ENCODE results near the gene TSPEAR. TPM values are rescaled to one million over a fixed set of nuclear protein-coding genes. Genes with fewer than 3 reads are reported as not detected.

Gene TSPEAR
- total and polyA plus RNA-seq, 2 donors (not counting 1 experiment from before 2014, with no cell fraction given) = not detected

GRCh38 chr21:44702111-44702972 is 9.0 kb downstream of the TSPEAR start:
- ATAC-seq (ENCODE audit: low read depth) = no peak
- Mint-ChIP-seq H3K4me3 (no peak overlapping the region), H3K27me3 (peaks cover 62% of the 10 kb centered on the region), H3K9me3 (ENCODE audit: insufficient read depth) (peaks cover 4% of the 10 kb centered on the region), H3K27ac (no peak overlapping the region), H3K4me1 (no peaks in the 10 kb centered on the region)
- H3K4me2 ChIP-seq (replicated peaks; ENCODE audit: low read depth, low read length, poor library complexity, severe bottlenecking) = no peak overlapping the region
- no peaks in the 10 kb centered on the region for H4K20me1 ChIP-seq (ENCODE audit: control insufficient read depth, insufficient read depth, low read length, poor library complexity, severe bottlenecking)
- WGBS (ENCODE audit: insufficient coverage) = 76% methylated on average over 20 of the region's 22 CpGs
- H3K27me3 ChIP-seq (replicated peaks in 1 of 4; ENCODE audit: control extremely low read depth in 1 of 4, control insufficient read depth in 3 of 4, insufficient read depth in 4 of 4, low read length in 3 of 4) = peaks cover 0 to 74% (median 26%) of the 10 kb centered on the region in 4 experiments
- no peak overlapping the region for H3K9ac ChIP-seq (ENCODE audit: low read length)
- no peak for DNase-seq
- peaks cover 0 to 34% (median 7%) of the 10 kb centered on the region in 3 donors for H3K9me3 ChIP-seq (ENCODE audit: control extremely low read depth in 1 of 3, control insufficient read depth in 2 of 3, insufficient read depth in 1 of 3, low read length in 2 of 3)
- no peak overlapping the region for H3K4me3 ChIP-seq (ENCODE audit: control extremely low read depth in 1 of 5, extremely low read depth in 1 of 5, insufficient read depth in 1 of 5, low read depth in 2 of 5, low read length in 4 of 5)
- H3K27ac ChIP-seq (ENCODE audit: low read length in 2 of 2) = no peak overlapping the region
- no peaks in the 10 kb centered on the region for H3K4me1 ChIP-seq (ENCODE audit: control insufficient read depth in 2 of 2, insufficient read depth in 2 of 2, low read length in 2 of 2)
- intact Hi-C loops (cut with micrococcal nuclease) = no loop called here
- H2AFZ ChIP-seq (ENCODE audit: insufficient read depth, low read depth, low read length, poor library complexity, severe bottlenecking) = no peak overlapping the region
- H3K79me2 ChIP-seq (ENCODE audit: control insufficient read depth, insufficient read depth, low read length) = no peaks in the 10 kb centered on the region
- ChIA-PET POLR2A (no interaction called here), CTCF (no interaction called here)
- no peaks in the 10 kb centered on the region for H3K36me3 ChIP-seq (replicated peaks in 1 of 2; ENCODE audit: control extremely low read depth in 1 of 2, control insufficient read depth in 1 of 2, extremely low read depth in 1 of 2, insufficient read depth in 2 of 2, low read length in 1 of 2)
- TF ChIP-seq CTCF (IDR thresholded peaks at IDR 0.05) = no peak
- no peak for TF ChIP-seq EZH2 (IDR thresholded peaks at IDR 0.05; ENCODE audit: borderline replicate concordance, insufficient read depth, low read depth, low read length, poor library complexity, severe bottlenecking)

- Histone ChIP-seq H3K9ac (ENCODE audit: low read length) (no peak overlapping the region), H3K36me3 (replicated peaks in 1 of 2; ENCODE audit: control extremely low read depth in 1 of 2, control insufficient read depth in 1 of 2, extremely low read depth in 1 of 2, insufficient read depth in 2 of 2, low read length in 1 of 2) (no peaks in the 10 kb centered on the region), H3K4me3 (ENCODE audit: control extremely low read depth in 1 of 5, extremely low read depth in 1 of 5, insufficient read depth in 1 of 5, low read depth in 2 of 5, low read length in 4 of 5) (no peak overlapping the region), H2AFZ (ENCODE audit: insufficient read depth, low read depth, low read length, poor library complexity, severe bottlenecking) (no peak overlapping the region), H3K9me3 (ENCODE audit: control extremely low read depth in 1 of 3, control insufficient read depth in 2 of 3, insufficient read depth in 1 of 3, low read length in 2 of 3) (peaks cover 0 to 29% (median 7%) of the 10 kb centered on the region in 3 donors), H3K27me3 (replicated peaks in 1 of 4; ENCODE audit: control extremely low read depth in 1 of 4, control insufficient read depth in 3 of 4, insufficient read depth in 4 of 4, low read length in 3 of 4) (peaks cover 0 to 66% (median 23%) of the 10 kb centered on the region in 4 experiments), H3K27ac (ENCODE audit: low read length in 2 of 2) (no peak overlapping the region), H3K4me2 (replicated peaks; ENCODE audit: low read depth, low read length, poor library complexity, severe bottlenecking) (no peak overlapping the region), H3K4me1 (ENCODE audit: control insufficient read depth in 2 of 2, insufficient read depth in 2 of 2, low read length in 2 of 2) (no peaks in the 10 kb centered on the region), H4K20me1 (ENCODE audit: control insufficient read depth, insufficient read depth, low read length, poor library complexity, severe bottlenecking) (no peaks in the 10 kb centered on the region), H3K79me2 (ENCODE audit: control insufficient read depth, insufficient read depth, low read length) (no peaks in the 10 kb centered on the region)
- DNase-seq (no peak), ATAC-seq (ENCODE audit: low read depth) (no peak)
- CTCF ChIA-PET = no interaction called here
- POLR2A ChIA-PET = no interaction called here
- H3K4me3 Mint-ChIP-seq = no peak overlapping the region
- 52% methylated on average over 12 of the region's 12 CpGs for WGBS (ENCODE audit: insufficient coverage)
- H3K27me3 Mint-ChIP-seq = peaks cover 66% of the 10 kb centered on the region
- no peaks in the 10 kb centered on the region for H3K4me1 Mint-ChIP-seq
- TF ChIP-seq CTCF (IDR thresholded peaks at IDR 0.05) = no peak
- H3K27ac Mint-ChIP-seq = no peak overlapping the region
- intact Hi-C loops (cut with micrococcal nuclease) = no loop called here
- peaks cover 4% of the 10 kb centered on the region for H3K9me3 Mint-ChIP-seq (ENCODE audit: insufficient read depth)
Measured at GRCh38 chr21:44701541-44701940, 9.8 kb downstream of the TSPEAR start.

All from B cell (primary cell).